CD4-positive, alpha-beta T cell treated with Interleukin-17A for 4 hours (primary cell): ENCODE measurements around the gene GRXCR2.
"Not testable (repeated sequence)": the region's sequence is repeated elsewhere in the genome, so short reads cannot be mapped to it uniquely, and the experiment has no call there.

Experiments used
- DNase-seq: peaks from one replicate; pipeline ENCODE4 v3.0.0-alpha.2; 2020; ENCODE audit warnings: mixed read lengths

The GRXCR2 gene

DNA sequence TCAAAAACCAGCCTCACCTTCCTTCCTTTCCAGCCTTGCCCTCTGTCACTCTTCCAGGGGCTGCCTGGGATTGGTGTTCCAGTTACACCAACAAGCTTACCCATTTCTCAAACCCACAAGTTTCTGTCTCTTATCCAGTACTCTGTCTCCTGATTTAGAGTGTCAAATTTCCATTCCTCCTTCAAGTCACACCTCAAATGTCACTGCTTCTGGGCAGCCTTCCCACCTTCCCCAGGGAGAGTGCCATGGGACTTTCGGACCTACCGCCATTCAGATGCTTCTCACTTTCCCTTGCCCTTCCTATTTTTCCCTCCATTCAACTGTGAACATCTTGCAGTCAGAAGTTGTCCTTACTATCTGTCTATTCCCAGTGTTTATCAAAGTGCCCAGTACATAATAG is 2.0 kb upstream of the GRXCR2 start:
- no peak for DNase-seq

DNA sequence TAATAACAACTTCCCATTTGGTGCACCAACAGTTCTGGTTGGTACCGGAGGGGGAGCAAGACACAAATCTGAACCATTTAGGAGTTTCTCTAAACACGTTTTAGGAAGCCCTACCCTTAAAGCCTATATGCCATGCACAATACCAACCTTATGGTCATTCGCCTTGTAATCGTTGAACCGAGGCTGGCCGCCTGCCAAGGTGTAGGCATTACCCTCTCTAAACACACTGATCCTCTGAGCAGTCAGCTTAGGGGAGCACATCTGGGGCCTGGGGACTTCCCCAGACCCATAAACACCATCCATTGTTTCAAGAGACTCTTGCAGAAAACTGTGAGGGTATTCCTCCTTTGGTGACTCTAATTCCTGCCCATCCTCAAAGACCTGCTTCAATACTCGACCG is 328 bp downstream of the GRXCR2 start:
- DNase-seq: no peak

DNA sequence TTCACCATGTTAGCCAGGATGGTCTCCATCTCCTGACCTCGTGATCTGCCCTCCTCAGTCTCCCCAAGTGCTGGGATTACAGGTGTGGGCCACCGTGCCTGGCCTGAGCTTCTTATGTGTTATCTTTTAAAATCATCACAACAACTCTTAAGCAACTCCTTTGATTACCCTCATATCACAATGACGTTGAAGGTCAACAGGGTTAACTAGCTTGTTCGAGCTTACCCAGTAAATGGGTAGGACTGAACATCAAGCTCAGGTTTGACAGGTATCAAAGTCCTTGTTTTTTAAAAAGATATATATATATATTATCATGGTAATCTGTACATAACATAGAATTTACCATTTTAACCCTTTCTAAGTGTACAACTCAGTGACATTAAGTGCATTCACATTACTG is 3.1 kb downstream of the GRXCR2 start:
- DNase-seq: no peak

DNA sequence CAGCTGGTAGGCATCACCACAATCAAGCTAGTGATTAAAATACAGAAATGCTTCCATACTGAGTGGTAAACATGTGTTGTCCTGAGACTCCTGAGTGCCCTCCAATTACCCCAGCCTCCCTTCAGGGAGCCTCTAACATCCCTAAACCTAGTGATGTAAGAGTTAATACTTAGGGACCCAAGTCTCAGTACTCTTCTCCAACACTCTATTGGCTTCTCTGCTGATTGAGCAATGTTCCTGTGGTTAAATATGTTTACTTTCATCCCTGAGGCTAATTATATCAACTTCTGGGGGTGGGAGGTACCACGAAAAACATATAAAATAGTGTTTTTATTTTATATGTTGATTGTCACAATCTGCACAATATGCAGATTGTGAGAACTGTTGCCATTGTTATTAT is 5.0 kb downstream of the GRXCR2 start:
- no peak for DNase-seq

DNA sequence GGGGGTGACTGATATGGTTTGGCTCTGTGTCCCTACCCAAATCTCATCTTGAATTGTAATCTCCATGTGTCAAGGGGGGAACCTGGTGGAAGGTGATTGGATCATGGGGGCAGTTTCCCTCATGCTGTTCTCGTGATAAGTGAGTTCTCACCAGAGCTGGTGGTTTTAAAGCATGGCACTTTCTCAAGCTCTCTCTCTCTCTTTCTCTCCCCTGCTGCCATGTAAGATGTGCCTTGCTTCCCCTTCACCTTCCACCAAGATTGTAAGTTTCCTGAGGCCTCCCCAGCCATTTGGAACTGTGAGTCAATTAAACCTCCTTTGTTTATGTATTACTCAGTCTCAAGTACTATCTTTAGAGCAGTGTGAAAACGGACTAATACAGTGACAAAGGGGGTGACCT is 8.4 kb downstream of the GRXCR2 start:
- DNase-seq: not testable (repeated sequence)

DNA sequence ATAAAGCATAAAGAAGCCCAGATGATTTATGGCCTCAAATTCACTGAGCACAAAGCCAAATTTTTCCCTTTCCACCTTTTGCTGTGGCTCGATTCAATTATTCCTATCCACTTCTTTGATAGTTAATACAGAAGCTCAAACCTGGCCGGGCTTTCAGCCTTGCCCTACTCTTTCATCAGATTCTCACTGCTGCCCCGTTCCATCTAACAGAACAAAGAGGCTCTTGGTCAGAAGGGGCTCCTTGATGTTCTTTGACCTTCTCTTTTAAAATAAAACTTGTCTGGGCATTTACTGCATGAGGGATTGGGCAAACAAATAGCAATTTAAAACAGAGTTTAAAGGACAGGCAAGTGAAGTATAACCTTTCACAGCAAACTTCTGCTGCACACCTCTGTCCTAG is 9.8 kb downstream of the GRXCR2 start:
- DNase-seq: no peak

DNA sequence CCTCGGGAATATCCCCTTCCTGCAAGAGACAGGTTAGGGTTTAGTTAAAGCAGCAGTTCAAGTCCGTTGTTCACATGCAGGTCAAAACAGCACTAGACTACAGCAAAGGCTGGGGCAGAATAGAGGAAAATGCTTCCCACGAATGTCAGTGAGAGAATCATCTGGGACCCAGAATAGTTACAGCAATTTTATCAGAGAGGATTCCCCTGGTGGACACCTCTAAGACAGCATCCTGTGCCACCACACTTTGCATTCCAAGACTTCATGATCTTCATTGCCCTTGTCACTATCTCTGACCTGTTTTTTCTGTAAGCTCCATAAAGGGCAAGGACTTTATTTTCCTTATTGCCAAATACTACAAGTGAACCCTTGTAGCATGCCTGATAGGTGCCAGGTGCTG is 12.9 kb downstream of the GRXCR2 start:
- DNase-seq: no peak

DNA sequence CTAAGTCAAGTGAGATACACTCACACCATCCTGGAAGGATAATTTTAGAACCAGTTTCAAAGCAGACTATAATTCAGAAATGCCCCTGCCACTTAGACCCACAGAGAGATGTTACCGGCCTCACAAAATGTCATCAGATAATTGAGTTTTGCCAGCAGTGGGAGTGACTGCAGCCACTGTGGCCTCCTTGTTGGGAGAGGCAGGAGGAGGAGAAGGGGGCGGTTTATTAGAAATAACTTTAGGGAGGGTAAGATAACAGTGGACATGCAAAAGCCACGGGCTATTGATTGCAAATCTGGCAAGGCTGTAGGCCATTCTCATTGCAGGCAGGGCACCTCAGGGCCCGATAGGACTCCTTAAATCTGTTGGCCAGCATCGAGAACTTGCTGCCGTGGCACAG is 13.4 kb downstream of the GRXCR2 start:
- DNase-seq: no peak

DNA sequence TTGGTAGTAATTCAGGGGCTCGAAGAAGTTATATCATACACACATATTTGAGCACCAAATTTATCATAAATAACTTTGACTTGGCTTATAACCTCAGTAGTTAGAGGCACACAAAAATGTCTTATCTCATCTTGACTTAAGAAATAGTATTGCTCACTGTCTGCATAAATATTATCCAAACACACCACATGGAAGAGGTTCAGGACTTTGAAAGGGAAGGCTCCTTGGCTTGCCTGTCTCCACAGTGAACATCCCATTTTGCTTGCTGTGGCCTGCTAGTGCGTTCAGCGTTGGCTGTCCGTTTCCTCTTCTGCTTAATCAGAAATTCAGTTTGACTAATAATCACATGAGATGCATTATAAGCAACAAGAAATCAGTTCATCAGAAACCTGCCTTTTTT is 13.9 kb downstream of the GRXCR2 start:
- no peak for DNase-seq

DNA sequence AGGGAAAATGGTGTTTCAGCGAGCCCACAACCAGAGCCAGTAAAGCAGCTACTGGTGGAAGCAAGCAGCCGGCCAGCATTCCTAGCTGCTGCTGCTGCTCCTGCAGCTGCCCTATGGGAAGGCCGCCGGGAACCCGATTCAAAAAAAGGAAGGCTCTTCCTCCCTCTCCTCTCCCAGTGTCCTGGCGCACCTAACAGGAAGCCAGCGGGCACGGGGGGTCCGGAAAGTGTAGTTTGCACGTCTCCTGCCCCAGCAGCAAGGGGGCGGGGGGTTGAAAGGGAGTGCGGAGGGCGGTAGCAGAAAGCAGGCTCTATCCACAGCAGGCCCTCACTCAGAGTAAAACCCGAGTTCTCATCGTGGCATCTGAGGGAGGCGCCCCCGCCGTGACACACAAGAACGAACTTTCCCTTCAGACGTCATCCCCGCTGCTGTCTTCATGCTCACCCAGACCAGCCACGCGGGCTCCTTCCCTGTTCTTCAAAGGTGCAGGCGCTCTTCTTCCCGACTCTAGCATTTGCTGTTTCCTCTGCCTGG is 16.5 kb downstream of the GRXCR2 start:
- no peak for DNase-seq

DNA sequence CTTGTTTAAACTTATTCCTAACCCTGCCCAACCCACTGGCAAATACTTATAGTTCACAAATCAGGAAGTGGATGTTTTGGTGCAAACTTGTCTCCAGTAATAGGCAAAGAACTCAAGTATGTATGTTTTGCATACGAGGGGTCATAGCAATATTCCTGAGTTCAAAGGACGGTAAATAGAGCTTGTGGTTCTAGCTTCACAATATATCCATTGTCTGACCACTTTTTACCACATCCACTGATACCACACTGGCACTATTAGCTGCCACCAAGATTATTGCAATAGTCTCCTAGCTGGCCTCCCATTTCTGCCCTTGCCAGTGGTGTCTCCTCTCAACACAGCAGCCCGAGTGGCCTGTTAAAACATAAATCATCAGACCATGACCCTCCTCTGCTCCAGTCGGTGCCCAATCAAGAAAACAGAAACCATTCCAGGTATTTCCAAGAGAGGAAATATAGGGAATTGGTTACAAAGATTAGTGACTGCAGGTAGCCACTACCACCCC is 17.0 kb downstream of the GRXCR2 start:
- no peak for DNase-seq

DNA sequence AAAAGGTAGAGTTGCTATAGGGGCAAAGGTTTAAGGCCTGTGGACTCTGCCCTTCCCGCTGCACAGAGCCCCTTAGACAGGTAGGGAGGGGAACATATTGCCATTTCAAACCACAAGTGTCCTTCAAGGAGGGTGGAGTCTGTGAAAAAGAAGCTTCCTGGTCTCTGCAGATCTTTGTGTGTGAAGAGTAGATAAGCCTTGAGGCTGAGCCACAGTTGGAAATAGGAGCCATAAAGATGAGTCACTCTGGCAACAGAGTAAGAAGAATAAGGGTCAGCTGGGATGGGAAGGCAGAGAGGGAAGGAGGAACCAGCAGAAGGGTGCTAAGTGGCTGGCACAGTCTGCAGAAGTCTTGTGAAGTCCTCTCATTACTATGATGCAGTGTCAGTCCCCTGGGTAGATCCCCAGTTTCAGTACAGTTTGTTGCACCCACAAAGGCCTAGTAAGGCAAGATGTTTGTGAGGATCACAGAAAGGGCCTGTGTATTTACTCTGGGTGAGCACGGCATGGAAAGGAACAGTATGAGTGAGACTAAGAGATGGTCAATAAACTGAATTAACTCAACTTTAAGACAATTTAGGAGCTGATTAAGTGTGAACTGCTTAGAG is 18.1 kb downstream of the GRXCR2 start:
- no peak for DNase-seq

DNA sequence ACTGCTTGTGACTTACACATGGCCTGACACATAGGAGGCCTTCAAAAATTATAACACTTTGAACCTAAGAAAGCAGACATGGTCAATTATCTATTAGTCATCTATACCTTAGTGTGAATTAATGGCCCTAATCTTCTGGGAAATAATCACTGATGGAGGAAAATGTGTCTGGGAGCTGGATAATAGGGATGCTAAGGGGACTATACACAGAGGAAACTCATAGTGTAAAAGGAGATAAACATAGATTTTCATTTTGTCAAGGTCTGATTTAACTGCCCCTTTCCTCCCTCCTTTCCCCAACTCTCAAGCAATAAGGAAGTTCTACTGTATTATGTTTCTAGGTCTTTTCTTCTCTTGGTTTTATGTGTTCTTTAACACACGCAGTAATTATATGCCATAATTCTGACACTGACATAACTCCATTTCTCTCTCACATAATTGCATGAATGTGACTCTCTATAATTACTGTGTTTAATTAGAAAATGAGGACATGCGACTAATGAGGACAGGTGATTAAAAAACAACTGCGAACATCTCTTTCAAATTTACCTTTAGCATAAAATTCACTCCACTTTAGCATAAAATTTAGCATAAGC is 18.9 kb downstream of the GRXCR2 start:
- DNase-seq: no peak

DNA sequence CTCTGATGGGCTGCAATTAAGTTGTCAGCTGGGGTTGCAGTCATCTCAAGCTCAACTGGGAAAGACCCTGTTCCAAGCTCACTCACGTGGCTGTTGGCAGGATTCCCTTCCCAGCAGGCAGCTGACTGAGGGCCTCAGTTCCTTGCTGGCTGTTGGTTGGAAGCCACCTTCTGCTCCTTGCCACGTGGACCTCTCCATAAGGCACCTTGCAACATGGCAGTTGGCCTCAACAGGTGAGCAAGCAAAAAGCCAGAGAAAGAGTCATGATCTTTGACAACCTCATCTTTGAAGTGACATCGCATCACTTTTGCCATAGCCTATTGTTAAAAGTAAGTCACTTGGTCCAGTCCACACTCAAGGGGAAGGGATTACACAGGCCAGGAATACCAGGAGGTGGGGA is 19.8 kb downstream of the GRXCR2 start:
- no peak for DNase-seq

DNA sequence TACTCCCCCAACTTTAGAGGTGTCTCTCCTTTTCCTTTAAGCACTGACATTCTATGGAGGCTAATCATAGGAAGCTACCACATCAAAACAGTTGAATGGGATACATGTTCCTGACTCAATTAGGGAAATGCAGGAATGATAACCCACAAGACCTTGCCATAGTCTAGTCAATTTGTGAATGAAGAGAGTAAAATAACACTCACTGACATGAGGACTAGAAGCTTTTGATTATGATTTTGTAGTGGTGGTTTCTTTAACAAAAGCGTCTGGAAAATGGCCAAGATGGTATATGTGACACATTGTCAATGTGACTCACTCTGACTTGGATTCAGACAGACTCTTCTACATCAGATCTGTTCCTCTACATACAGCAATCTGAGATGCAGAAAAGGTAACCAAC is 24.0 kb downstream of the GRXCR2 start:
- DNase-seq: no peak

DNA sequence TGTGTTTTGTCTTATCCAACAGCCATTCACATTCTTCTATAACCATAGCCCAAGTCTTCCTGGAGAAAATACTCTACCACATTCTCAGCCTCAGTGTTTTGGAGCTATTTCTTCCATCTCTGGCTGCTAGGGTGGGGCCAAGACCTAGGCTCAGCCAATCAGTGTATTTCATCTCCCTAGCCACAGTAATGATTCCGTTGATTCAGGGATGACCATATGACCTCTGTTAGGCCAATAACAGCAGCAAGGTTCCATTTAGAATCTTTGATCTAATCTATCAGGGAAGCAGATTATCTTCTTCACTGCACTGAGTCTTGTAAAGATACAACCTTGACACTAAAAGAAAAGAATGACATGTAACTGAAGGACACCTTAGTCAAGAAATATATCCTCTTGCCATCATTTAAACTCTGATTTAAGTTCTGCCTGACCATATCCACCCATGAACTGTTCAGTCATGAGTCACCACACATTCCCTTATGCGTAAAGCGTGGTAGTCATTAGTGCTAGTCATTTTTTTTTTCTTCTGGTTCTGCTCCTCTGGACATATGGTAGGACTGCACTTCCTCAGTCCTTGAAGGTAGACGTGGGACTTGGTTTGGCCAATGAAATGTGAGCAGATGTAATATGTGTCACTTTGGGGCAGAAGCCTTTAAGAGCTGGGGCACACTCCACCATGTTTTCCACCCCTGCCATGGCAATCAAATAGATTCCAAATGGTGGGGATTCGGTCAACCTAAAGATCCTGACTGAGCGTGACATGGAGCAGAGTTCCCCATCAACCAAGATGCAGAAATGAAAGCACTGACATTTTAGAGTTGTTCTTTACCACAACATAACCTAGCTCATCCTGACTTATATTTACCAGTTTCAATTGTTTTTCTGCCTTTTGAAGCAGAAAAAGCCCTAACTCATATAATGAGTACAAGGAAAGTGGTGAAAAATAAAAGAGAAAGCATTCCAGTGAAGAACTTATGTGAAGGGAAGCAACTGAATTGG is 25.0 kb downstream of the GRXCR2 start:
- no peak for DNase-seq

DNA sequence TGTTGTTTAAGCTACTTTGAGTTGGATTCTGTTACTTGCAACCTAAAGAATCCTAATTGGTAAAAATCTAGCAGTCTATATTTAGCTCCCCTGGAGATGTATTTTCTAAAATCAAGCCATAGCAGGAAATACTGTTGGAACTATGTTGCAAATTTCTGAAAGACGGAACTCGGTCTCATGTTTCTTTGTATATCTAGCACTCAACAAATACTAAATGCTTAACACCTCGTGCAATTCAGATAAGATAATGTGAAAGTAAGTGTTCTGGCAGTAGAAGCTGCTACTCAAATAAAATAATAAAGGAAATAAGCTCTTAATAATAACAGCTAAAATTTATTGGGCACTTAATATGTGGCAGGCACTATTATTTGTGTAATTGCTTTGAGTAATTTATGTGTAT is 26.7 kb downstream of the GRXCR2 start:
- no peak for DNase-seq

DNA sequence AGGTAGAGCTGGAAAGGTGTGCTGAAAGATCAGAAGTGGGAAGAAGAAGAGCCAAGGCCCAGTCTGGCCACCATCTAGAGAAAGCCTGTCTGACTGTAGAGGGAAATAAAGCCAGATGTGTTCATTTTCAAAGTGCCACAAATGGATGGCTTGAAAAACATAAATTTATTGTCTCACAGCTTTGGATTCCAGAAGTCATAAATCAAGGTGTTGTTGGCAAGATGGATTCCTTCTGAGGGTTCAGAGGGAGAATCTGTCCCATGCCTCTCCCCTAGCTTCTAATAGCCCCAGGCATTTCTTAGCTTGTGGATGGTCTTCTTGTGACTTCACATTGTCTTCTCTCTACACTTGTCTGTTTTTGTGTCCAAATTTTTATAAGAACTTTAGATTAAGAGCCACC is 31.5 kb downstream of the GRXCR2 start:
- DNase-seq: no peak

DNA sequence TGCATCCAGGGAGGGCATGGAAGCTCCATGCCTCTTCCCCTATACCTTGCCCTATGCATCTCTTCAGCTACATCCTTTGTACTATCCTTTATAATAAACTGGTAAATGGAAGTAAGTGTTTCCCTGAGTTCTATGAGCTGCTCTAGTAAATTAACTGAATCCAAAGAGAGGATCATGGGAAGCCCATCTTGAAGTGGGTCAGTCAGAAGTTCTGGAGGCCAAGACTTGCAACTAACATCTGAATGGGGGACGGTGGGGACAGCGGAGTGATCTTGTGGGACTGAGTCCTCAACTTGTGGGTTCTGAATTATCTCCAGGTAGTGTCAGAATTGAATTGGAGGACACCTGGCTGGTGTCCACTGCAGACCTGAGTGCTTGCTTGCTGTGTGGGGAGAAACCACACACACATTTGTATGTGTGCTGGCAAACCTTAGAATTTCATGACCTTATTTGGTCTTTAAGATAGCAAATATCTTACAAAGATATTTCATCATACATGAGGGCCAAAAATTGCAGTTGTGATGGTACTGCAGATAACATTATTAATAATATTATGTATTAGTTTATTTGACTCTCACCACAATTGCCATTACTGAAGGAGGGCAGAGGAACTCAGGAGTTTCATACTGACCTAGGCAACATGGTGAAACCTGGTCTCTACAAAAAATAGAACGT is 32.2 kb downstream of the GRXCR2 start:
- no peak for DNase-seq

DNA sequence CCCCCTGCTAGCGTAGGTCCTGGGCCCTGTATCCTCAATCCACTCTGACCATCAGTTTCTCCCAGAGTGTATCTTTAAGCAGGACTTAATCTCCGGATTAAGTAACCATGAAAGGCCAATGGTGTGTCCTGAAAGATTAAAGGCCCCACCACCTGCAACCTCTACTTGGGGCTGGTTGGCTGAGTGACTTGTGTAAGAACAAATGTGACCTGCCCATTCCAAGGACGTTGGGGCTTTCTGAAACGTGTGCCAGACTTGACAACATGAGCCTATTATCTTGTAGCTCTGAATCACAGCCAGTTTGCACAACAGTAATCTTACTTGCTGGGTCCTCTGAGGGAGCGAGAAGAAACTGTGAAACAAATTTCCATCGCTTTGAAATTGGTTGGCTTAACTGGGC is 34.5 kb downstream of the GRXCR2 start:
- no peak for DNase-seq

DNA sequence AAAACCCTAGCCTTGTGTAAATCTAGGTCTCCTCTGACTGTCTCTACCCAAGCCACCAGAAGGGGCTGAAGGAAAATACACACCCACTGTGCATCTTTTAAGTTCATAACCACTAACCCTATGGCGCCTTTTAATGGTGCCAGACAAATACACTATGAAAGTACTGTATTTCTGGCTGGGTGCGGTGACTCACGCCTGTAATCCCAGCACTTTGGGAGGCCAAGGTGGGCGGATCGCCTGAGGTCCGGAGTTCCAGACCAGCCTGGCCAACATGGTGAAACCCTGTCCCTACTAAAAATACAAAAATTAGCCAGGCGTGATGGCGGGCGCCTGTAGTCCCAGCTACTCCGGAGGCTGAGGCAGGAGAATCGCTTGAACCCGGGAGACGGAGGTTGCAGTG is 36.6 kb downstream of the GRXCR2 start:
- DNase-seq: not testable (repeated sequence)

DNA sequence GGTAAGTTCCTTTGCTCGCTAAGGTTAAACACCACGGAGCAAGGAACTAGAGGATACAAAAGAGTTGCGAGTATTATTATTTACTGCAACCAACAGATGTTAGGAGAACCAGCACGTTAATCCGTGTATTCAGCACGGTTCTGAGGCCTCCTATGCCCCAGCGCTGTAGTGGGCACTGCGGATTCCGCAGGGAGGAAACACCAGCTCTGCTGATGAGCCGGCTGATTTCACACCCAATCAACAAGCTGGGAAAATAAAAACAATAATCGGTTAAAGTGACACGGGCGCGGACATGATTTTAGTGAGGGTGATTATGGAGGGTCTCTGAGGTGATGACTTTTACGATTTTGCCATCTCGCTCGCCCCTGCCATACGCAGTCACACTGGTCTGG is 37.0 kb downstream of the GRXCR2 start:
- no peak for DNase-seq
